ENCODE results near the gene RNFT2.

The RNFT2 gene

DNA sequence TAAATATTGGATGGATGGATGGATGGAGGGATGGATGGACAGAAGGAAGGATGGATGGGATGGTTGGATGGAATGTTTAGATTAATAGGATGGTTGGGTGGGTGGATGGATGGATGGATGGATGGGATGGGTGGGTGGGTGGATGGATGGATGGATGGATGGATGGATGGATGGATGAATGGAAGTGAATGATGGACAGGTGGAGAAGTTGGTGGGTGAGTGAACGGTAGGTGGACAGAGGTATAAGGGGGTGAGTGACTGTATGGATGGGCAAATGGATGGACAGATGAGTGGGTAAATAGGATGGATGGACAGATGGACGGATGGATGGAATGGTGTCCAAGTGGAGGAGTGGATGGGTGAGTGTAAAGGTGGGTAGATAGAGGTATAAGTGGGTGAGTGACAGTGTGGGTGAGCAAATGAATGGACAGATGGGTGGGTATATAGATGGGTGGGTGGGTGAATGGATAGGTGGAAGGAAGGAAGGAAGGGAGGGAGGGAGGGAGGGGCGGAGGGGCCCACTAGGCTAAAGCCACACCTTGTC, 101.2 kb downstream of the RNFT2 start:
- DNase-seq, result no peak

DNA sequence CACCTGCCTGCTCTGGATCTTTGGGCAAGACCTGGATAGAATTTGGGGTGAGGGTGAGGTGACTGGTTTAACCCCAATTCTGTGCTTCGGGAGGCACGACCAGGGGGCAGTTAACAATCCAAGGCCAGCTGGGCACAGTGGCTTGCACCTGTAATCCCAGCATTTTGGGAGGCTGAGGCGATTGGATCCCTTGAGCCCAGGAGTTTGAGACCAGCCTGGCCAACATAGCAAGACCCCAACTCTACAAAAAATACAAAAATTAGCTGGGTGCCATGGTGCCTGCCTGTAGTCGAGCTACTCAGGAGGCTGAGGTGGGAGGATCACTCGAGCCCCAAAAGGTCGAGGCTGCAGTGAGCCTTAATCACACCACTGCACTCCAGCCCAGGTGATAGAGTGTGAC, 105.0 kb downstream of the RNFT2 start:
- DNase-seq, result no peak

DNA sequence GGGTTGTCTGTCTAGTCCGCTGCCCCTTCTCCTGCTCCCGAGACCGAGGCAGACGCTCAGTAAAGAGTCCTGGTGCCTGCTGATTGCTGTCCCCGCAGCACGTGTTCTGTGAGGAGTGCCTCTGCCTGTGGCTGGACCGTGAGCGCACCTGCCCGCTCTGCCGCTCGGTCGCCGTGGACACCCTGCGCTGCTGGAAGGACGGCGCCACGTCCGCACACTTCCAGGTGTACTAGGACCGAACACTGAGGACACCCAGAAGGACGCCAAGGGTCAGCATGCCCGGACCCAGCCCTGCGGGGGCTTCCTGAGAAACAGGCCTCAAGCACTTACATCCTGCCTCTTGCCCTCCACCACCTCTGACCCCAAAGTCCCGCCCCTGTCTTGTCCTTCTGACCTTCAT, 111.1 kb downstream of the RNFT2 start:
- no peak for DNase-seq

DNA sequence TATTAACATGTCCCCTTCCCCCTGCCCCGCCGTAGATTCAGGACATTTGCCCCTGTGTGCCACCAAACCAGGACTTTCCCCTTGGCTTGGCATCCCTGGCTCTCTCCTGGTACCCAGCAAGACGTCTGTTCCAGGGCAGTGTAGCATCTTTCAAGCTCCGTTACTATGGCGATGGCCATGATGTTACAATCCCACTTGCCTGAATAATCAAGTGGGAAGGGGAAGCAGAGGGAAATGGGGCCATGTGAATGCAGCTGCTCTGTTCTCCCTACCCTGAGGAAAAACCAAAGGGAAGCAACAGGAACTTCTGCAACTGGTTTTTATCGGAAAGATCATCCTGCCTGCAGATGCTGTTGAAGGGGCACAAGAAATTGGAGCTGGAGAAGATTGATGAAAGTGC, 114.2 kb downstream of the RNFT2 start:
- DNase-seq, result no peak

DNA sequence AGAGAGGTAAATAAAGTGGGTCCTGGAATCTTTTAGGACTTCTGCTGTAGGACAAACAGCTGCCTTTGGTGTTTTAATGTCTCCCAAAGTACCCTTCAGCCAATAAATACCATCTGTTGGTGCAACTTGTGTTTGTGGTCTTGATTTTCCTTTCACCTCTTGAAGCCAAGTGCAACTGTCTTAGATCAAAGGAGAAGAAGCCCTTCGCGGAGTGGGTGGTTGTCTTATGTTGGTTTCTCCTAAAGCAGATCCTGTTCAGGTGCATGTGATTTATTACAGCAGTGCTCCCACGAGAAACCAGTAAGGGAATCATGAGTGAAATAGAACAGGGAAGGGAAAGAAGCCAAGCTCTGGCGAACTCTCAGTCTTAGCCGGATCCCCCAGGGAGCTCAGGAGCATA, 115.4 kb downstream of the RNFT2 start:
- DNase-seq, result no peak

DNA sequence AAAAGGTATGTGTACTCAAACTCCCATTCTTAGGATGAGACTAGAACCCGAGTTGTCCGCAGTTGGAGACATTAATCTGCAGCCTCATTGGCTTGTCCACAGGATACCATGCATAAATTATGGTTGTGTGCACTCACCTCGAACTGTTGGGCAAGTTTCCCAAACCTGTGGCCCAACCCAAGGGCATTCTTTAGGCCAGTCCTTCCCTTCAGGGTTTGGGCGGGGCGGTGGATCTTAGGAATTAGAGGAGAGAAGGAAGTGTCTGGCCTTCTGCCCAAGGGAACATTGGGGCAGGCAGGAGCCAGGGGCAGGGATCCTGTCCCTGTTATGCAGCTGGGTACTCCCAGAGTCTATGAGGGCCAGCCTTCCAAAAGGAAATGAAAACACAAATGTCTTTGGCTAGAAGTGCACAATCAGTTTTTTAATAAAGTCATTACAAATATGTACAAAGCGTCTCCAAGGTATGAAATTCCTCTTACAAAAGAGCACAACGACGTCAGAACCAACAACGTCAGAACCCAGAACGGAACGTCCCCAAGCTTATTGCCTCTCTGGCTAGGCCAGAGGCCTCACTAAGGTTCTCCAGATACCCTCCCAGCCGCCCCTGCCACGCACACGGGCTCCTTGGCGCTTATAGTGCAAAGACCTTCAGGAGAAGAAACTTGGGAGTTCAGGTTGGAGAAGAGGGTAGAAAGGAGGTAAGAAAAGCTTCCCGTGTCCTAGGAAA, 117.8 kb downstream of the RNFT2 start:
- no peak for DNase-seq

DNA sequence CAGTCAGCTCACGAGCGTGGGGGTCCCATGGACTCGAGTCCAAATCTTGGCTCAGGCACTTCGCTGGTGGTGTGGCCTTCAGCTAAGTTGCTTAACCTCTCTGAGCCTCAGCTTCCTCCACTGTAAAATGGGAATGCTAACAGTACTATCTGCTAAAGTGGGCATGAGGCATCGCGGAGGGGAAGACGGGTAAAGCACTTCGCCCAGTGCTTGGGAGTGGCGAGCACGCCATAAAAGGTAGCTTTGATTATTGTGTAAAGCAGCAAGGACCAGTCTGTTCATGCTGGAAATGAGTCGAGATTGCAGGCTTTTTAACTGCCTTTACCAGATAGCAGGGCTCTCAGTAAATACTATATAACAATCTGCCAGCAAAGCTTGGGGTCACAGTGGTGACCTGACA, 118.6 kb downstream of the RNFT2 start:
- no peak for DNase-seq

DNA sequence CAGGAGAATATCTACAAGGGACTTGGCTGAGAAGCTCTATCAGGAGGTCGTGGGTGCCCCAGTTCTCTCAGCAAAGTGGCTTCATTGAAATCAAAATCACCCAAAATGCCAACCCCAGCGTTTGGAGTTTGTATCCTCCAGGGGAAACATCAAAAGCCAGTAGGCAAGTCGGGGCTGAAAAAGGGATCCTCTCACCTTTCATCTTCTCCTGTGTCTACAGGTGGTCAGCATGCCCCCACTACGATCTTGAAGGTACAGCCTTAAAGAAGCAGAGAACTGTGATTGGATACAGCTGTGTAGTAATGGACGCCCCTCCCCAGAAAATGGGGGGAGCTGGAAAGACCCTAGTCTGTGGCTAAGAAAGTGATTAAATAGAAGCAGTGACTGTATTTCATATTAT, 121.0 kb downstream of the RNFT2 start:
- DNase-seq, result no peak

DNA sequence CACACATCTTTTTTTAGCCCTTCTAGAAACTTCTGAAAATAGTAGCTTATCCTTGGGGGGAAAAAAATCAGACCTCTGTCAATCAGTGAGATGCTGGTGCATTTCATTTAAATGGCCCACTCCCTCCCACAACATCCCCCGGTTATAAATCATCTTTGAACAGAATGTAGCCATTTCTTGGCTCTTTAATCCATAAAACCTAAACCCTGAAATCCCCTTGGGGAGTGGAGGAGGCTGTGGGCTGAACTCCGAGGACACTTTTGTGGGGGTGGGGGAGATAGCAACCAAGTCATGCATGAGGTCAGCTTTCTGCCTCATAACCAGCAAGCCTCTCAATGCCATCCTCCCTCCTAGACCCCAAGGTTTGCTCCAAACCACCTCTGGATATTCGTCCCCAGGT, 122.1 kb downstream of the RNFT2 start:
- no peak for DNase-seq

DNA sequence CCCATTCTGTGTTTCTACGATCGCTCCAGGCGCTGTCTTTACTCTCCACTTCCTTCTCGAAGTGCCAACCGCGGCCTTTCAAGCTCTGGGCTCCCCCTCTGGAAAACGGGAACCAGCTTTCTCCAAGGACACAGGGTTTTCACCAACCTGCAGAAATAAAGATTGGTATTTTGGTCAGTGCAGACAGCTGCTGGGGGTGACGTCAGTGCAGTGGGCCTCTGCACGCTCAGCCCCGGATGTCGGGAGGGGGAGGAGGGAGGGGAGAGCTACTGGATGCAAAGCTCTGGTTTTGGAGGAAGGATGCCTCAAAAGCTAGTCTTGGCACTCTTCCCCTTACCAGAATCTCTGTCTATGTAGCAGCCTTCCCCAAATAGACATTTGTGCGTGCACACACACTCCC, 123.2 kb downstream of the RNFT2 start:
- peak; percentile 21 for DNase-seq

DNA sequence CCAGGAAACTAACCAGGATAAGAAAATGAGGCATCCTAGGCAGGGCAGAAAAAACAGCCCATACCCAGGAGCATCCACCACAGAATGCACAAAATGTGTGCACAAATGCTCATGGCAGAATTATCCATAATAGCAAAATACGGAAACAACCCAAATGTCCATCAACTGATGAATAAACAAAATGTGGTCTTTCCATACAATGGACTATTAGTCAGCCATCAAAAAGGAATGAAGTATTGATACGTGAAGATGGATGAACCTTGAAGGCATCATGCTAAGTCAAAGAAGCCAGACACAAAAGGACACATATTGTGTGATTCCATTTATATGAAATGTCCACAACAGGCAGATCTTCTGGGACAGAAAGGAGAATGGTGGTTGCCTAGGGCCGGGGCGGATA, 124.1 kb downstream of the RNFT2 start:
- DNase-seq, result no peak

DNA sequence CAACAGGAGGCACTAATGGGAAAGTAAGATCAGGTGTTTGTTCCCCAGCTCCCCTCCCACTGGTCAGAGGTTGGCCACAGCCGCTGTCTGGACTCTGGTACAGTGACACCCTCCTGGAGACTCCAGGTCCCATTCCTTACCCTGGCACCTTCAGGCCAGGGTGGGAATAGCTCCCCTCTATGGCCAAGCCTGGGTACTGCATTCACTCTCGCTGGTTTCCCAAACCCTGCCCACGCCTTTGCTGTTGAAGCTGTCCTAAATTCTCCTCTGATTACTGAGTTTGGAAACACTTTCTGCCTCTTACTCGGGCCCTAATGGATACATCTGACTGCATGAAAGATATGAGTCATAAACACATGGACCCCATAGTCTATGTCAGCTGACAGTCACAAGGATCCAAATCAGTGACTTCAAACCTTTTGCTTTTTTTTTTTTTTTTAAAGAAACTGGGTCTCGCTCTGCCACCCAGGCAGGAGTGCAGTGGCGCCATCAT, 125.2 kb downstream of the RNFT2 start:
- DNase-seq, result no peak

DNA sequence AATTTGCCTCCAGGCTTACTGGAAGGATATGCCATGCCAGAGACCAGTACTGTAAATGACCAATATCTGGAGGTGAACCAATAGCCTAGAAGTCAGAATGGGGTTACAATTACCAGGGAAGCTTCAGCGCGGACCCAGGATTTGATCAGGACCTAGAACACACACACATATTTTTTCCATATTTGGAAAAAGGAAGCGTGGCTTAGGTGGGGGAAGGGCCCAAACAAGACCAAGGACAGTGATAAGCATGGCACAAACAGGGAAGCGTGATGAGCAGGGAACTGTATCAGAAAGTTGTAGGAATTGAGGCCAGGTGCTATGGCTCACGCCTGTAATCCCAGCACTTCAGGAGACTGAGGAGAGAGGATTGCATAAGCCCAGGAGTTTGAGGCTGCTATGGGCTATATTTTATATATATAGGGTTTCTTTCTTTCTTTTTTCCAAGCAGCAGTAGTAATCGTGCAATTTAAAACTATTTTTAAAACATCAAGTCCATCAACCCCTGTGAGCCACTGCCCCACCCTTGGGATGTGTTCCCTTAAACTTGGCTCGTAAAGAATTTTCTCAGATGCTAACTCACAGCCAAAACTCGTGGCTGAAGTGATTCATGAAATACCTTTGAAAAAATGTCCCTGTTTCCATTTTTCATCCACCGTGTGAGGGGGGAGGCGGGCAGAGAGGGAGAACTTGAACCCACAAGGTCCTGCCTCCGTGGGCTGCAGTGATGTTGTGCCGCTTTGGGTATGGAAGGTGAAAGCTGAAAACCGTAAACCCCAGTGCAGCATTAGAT, 126.5 kb downstream of the RNFT2 start:
- no peak for DNase-seq

DNA sequence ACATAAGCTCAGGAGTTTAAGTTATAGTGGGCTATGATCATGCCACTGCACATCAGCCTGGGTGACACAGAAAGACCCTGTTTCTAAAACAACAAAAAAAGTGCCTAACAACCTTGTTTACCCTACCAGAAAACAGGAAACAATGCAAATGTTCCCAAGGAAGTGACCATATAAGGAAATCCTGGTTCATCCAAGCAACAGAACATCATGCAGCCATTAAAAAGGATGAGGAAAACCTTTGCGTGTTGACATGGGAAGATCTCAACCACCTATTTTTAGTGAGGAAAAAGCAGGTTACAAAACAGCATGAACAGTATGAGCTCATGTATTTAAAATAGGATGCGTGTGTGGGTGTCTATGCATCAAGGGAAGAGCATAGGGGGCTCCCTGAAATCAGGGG, 129.4 kb downstream of the RNFT2 start:
- DNase-seq, result no peak

DNA sequence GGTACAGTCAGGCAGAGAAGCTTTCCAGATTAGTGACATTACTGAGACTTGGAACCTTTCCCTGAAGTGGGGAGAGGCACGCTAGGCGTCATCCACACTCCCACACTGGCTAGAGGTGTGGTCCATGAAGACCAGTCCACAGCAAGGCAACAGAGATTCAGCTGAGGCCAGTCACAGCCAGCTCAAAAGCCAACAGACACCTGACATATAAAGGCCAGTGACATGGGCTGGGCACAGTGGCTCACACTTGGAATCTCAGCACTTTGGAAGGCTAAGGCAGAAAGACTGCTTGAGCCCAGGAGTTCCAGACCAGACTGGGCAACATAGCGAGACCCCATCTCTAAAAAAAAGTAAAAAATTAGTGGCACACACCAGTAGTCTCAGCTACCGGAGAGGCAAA, 132.2 kb downstream of the RNFT2 start:
- DNase-seq, result no peak

DNA sequence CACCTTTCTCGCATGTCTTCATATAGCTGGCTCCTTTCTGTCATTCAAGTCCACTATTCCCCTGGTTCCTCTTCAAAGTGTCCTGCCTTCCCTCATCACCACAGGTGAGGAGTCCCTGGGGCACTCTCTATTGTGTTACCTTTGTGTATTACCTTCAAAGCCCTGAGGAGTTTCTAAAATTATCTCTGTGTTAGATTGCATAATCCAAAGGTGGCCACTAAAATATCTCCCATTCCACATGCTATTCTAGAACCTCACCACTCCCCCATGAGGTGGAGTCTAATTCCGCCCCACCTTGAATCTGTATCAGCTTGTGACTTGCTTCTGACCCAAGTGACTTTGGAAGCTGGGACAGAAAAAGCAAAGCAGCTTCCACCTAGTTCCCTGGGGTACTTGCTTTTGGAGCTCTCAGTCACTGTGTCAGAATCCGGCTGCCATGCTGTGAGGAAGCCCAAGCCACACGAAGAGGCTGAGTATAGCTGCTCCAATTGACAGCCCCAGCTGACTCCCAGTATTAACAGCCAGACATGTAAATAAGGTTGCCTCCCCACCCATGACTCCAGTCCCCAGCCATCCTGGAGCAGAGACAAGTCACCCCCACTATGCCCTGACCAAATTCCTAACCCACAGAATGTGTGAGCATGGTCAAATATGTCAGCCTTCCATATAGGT, 136.3 kb downstream of the RNFT2 start:
- DNase-seq, result no peak

DNA sequence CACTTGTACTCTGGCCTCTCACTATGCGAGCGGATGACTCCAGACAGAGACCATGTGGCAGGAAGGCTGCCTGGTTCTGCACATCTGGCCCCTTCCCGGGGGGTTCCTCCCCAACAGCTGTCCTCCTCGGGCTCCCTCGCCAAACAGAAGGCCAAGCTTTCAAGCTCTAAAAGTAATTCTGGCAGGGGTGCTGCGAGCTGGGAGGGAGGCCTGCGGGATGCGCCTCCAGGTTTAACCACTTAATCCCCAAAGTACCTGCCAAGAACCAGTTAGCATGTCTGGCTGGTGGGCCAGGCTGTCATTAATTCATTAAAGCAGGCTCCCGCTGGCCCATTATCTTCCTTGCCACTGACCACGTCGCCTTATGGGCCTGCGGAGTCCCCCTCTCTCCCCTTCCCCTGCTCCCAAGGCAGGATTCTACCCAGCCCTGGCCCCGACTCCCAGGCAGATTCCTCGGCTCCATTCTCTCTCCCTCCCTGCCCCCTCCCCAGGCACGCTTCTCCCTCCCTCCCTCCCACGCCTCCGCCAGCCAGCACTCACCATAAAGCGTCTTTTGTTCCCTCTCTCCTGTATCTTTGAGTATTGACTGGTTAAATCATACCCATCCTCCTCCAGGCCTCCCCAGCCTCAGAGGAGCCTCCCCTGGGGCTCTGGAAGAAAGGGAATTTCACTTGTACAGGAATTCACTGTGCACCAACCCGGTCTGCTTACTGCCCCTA, 138.2 kb downstream of the RNFT2 start:
- no peak for DNase-seq

DNA sequence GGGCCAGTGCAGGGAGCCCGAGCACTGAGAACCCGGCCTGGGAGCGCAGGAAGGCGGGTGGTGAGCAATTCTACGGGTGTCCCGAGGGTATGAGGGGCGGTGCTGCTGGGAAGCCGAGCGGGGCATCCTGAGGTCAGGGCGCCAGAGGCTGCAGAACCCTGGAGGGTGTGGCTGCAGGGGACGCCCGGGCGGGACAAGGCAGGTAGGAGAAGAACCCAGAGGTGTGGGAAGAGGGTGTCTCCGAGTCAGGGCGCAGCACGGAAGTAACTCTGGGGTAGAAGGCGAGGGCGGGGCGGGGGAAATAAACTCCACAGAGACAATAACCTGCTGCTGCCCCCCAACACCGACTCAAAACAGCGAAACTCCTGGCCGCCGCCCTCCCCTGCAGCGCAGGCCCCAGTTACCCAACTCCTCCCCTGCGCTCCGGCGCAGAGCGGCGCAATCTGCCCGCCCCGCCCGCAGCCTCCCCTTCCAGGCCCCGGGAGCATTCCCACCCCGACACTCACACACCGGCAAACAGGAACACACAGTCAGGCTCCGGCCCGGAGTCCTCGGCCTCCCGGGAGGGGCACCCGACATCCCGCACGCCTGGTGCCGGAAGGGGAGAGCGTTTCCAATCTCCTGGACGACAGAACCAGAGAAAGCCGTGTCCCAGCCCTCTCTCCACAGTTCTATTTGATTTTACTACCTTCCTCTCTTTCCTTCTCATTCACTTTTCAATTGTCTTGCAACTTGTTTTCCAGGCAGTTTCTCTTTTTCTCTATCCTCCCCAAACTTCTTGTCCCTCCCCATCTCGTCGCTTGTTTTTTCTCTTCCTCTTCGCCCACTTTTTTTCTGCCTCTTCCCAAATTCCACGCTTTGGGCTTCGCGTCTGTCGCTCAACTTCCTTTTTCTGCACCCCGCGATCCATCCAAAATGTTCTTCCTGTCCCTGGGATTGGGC, 140.7 kb downstream of the RNFT2 start:
- DNase-seq, result no peak

DNA sequence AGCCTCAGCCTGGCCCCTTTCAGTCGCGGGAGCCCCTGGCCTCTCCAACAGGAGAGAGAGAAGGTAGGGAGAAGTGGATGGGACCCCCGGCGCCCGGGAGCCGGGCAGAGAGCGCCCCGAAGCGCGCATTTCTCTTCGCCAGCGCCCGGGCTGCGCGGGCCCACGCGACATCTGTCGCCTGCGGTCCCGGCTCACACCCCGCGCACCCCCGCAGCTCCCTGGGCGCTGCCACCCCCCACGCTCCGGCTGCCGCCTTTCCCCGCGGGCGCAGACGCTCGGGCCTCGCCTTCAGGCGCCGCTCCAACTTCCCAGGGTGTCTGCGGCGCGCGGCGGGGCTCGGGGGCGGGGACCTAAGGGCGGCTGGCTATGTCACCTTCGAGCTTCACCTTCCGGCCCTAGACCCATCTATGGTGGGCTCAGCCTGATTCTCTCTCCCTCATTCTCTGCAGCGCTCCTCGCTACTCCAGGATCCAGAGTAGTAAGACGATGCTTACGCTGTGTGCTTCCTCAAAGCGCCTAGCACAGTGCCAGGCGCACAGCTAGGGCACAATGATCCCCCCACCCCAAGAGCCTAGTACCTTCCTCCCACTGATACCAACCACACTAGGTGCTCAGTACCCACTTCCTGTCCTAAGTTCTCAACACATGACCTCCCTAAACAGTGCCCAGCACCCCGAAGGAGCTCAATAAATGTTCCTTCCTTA, 141.5 kb downstream of the RNFT2 start:
- no peak for DNase-seq

DNA sequence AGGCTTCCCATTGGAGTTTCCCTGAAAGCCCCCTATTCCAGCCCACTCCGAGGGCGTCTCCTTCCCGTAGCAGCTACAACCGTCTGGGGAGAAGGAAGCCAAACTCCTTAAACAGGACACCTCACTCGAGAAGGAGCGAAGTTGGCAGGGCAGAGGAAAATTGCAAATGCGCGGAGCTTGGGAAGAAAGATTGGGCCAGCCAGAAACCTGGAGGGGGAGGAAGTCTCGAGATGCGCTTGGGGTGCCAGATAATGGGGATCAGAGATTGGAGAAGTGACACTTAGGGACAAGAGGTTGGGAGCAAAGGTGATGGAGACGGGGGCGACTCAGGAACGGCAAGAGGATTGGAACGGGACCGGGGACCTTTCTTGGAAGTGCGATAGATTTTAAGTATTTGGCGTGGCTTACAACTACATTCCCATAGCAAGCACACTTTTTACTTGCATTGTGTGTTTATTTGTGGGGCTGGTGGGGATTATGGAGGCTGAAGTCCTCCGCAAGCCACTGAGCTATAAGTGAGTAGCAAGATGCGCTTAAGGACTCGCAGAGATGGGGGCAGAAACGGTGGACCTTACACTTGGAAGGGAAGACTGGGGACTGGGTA, 142.2 kb downstream of the RNFT2 start:
- DNase-seq, result no peak

Measured in activated CD4-positive, alpha-beta T cell treated with anti-CD3 and anti-CD28 coated beads, Interleukin-2, amount 50 U/mL, for 16 hours (primary cell).